ENCODE data around the gene GHR.

- no peak for TF ChIP-seq EZH2 (IDR thresholded peaks at IDR 0.05)
- no peak for TF ChIP-seq POLR2AphosphoS5 (IDR thresholded peaks at IDR 0.05; ENCODE audit: borderline replicate concordance, low read depth, low read length)
- TF ChIP-seq FOXP2 (optimal IDR thresholded peaks at IDR 0.05; ENCODE audit: control extremely low read depth, extremely low read length, insufficient read depth) = no peak
Observed at GRCh38 chr5:42518595-42519221, 95.5 kb downstream of the GHR start.

Measured in SK-N-MC (cell line).